SKM-1 treated with dmso at 0.1 percent for 144 hours (cell line): ENCODE results near the gene MAPKAP1.

Source experiments
- DNase-seq: peaks from one replicate; lab custom pipeline; 2025; ENCODE audit not compliant: unreplicated experiment; lab: John Stamatoyannopoulos, UW

The MAPKAP1 gene

GRCh38 chr9:125492719-125493118 is 214.3 kb downstream of the MAPKAP1 start:
- DNase-seq: no peak

- no peak for DNase-seq
These were observed 219.2 kb downstream of the MAPKAP1 start for GRCh38 chr9:125487842-125488241.

- no peak for DNase-seq
These were observed 220.4 kb downstream of the MAPKAP1 start for GRCh38 chr9:125486576-125486975.

GRCh38 chr9:125486152-125486508 is 220.9 kb downstream of the MAPKAP1 start:
- DNase-seq: no peak

GRCh38 chr9:125485471-125486151 is 221.4 kb downstream of the MAPKAP1 start:
- no peak for DNase-seq

GRCh38 chr9:125484350-125485282 is 222.4 kb downstream of the MAPKAP1 start:
- no peak for DNase-seq

GRCh38 chr9:125483697-125484096 is 223.3 kb downstream of the MAPKAP1 start:
- no peak for DNase-seq

- no peak for DNase-seq
These were observed 227.0 kb downstream of the MAPKAP1 start for GRCh38 chr9:125479846-125480615.

- no peak for DNase-seq
These were observed 229.9 kb downstream of the MAPKAP1 start for GRCh38 chr9:125477089-125477544.

GRCh38 chr9:125476645-125477044 is 230.4 kb downstream of the MAPKAP1 start:
- no peak for DNase-seq

- no peak for DNase-seq
These were observed 231.6 kb downstream of the MAPKAP1 start for GRCh38 chr9:125475385-125475784.

GRCh38 chr9:125472926-125473701 is 233.9 kb downstream of the MAPKAP1 start:
- DNase-seq: no peak

GRCh38 chr9:125472562-125472925 is 234.5 kb downstream of the MAPKAP1 start:
- DNase-seq: no peak

GRCh38 chr9:125470767-125471580 is 236.0 kb downstream of the MAPKAP1 start:
- DNase-seq: no peak

GRCh38 chr9:125470189-125470588 is 236.8 kb downstream of the MAPKAP1 start:
- DNase-seq: no peak

- no peak for DNase-seq
These were observed 238.4 kb downstream of the MAPKAP1 start for GRCh38 chr9:125468646-125469045.

GRCh38 chr9:125467116-125467740 is 239.8 kb downstream of the MAPKAP1 start:
- DNase-seq: no peak

- DNase-seq: no peak
These were observed 240.6 kb downstream of the MAPKAP1 start for GRCh38 chr9:125466411-125466810.

GRCh38 chr9:125464591-125465385 is 242.2 kb downstream of the MAPKAP1 start:
- DNase-seq: no peak
